Common myeloid progenitor, CD34-positive (primary cell): Measurements from ENCODE around the gene METTL13.

Experiments used
- CTCF ChIA-PET: fragments of 350-600 bp; sonication (Branson Sonifier 250); formaldehyde crosslinking; loops from one replicate; lab custom pipeline; 2021; ENCODE audit warnings: antibody characterized with exemption; lab: Charles Lee
- POLR2A ChIA-PET: fragments of 350-600 bp; sonication (Branson Sonifier 250); formaldehyde crosslinking; loops from one replicate; lab custom pipeline; 2021; ENCODE audit warnings: antibody characterized with exemption; lab: Charles Lee
- DNase-seq, 3 donors: peaks; one replicate each; pipeline versions ENCODE4 v3.0.0 to v3.0.0-alpha.2; 2013
- H3K27ac ChIP-seq, 2 experiments: 1 replicate in 1 of 2; 2 replicates in 1 of 2; pipeline ENCODE4 v1.7.0; 2013; ENCODE audit warnings: inconsistent platforms in 2 of 2, low read length in 2 of 2, mild to moderate bottlenecking in 2 of 2, low read depth in 1 of 2, moderate library complexity in 1 of 2; ENCODE audit not compliant: severe bottlenecking in 2 of 2, insufficient read depth in 1 of 2, poor library complexity in 1 of 2
- H3K27me3 ChIP-seq, 5 experiments: replicated peaks in 2 of 5; 1 replicate in 3 of 5; 2 replicates in 2 of 5; pipeline versions ENCODE4 v1.6.1 to v1.7.0; 2013; ENCODE audit warnings: low read length in 4 of 5, mild to moderate bottlenecking in 2 of 5, moderate library complexity in 2 of 5, inconsistent platforms in 1 of 5; ENCODE audit not compliant: insufficient read depth in 5 of 5, control insufficient read depth in 4 of 5
- H3K36me3 ChIP-seq, 4 experiments: 1 replicate in 2 of 4; 2 replicates in 2 of 4; pipeline versions ENCODE4 v1.6.1 to v1.7.0; 2013; ENCODE audit warnings: low read length in 3 of 4, control low read depth in 1 of 4, mild to moderate bottlenecking in 1 of 4; ENCODE audit not compliant: control insufficient read depth in 4 of 4, insufficient read depth in 4 of 4
- H3K4me1 ChIP-seq, 4 experiments: 1 replicate in 3 of 4; 2 replicates in 1 of 4; pipeline versions ENCODE4 v1.6.1 to v1.7.1; 2013; ENCODE audit warnings: low read length in 3 of 4, mild to moderate bottlenecking in 3 of 4, control low read depth in 1 of 4, inconsistent platforms in 1 of 4, moderate library complexity in 1 of 4; ENCODE audit not compliant: control insufficient read depth in 4 of 4, insufficient read depth in 4 of 4; ENCODE audit errors: control extremely low read depth in 1 of 4
- H3K4me3 ChIP-seq, 7 experiments: 1 replicate in 4 of 7; 2 replicates in 3 of 7; pipeline versions ENCODE4 v1.5.1 to v1.7.0; 2013; ENCODE audit warnings: mild to moderate bottlenecking in 7 of 7, low read length in 6 of 7, moderate library complexity in 6 of 7, inconsistent platforms in 2 of 7, low read depth in 2 of 7, control low read depth in 1 of 7; ENCODE audit not compliant: insufficient read depth in 4 of 7, control insufficient read depth in 1 of 7; ENCODE audit errors: extremely low read depth in 1 of 7
- H3K9me3 ChIP-seq, 5 experiments: 1 replicate in 4 of 5; 2 replicates in 1 of 5; pipeline versions ENCODE4 v1.6.1 to v1.7.1; 2013; ENCODE audit warnings: low read length in 4 of 5, mild to moderate bottlenecking in 2 of 5, inconsistent platforms in 1 of 5, low read depth in 1 of 5, moderate library complexity in 1 of 5; ENCODE audit not compliant: control insufficient read depth in 4 of 5, insufficient read depth in 2 of 5; ENCODE audit errors: control extremely low read depth in 1 of 5
- WGBS: methylation state at CpG from one replicate; pipeline ENCODE4 v1.1.5; 2013; ENCODE audit not compliant: insufficient coverage; 5-methylcytosine and 5-hydroxymethylcytosine counted together

METTL13 gene

DNA sequence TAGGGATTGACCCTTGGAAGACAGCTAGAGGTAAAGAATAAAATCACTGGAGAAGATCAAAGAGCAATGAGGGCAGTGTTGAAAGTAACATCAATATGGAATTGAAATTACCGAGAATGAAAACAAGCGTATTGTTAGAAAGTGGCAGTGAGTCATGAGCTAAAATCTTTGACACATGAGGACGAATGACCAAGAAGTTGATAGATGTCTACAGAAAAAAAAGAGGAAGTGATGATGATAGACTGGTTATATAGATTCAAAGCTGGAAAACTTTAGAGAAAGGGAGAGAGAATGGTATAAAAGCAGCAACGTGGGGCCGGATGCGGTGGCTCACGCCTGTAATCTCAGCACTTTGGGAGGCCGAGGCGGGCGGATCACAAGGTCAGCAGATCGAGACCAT, 47.3 kb downstream of the METTL13 start:
- Histone ChIP-seq H3K4me3 (no peak overlapping the region), H3K27ac (no peak overlapping the region), H3K4me1 (no peaks in the 10 kb centered on the region), H3K36me3 (peaks cover 0 to 2% (median 0%) of the 10 kb centered on the region in 4 experiments), H3K9me3 (peaks cover 0 to 21% (median 8%) of the 10 kb centered on the region in 5 experiments), H3K27me3 (no peaks in the 10 kb centered on the region)
- peak in 2 of 3 donors; percentile 60 to 71 for DNase-seq
- POLR2A ChIA-PET, result no interaction called here
- CTCF ChIA-PET, result no interaction called here
- WGBS, result 90% methylated on average over 7 of the region's 11 CpGs

DNA sequence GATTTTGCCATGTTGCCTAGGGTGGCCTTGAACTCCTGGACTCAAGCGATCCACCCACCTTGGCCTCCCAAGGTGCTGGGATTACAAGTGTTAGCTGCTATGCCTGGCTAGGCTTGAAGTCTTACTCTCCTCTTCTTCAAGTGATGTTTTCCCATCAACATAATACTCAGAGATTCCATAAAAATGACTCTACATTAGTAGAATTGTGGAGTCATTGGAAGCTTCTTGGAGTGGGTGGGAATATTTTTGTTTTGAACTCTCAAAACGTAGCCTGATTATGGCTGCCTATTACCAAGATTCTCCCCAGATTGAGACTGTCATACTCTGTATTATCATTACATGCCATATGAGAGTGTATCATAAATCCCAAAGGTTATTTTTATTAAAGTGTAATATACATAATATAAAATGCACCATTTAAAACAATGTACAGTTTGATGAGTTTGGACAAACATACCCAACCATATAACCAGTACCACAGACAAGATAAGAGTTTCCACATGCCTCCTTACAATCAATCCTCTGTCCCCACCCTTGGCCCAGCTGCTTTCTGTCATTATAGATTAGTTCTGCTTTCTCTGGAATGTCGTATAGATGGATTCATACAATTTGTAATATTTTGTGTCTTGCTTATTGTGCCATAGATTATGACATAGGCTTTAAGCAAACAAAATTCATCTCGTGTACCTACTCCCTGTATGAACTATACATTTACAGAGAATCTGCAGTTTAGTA, 51.8 kb downstream of the METTL13 start:
- 40% methylated on average over 1 of the region's 4 CpGs for WGBS
- Histone ChIP-seq H3K4me1 (no peaks in the 10 kb centered on the region), H3K9me3 (peaks cover 0 to 3% (median 0%) of the 10 kb centered on the region in 5 experiments), H3K27ac (no peak overlapping the region), H3K4me3 (no peak overlapping the region), H3K27me3 (no peaks in the 10 kb centered on the region), H3K36me3 (no peaks in the 10 kb centered on the region)
- CTCF ChIA-PET, result interaction anchor here (1.4 kb wide), 1 partner anchor 150 kb away, joined by 4 read pairs; no protein-coding TSS in a partner anchor
- DNase-seq, result no peak
- POLR2A ChIA-PET, result no interaction called here

DNA sequence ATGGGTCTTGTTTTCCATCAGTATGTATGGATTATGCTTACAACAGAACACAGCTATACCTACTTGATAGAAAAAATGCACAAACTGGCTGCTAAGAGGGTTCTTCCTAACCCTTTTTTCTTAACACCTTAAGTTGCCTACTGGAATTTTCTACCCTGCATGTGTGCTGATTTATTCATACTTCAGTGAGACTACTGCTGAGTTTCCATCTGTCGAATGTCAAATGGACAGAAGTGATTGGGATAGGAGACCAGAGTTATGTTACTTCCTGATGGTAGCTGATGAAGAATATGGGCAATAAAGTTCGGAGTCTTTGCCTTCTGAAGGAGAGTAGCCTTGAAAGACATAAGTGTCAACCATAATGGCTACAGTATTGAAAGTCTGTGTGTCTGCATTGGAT, 53.4 kb downstream of the METTL13 start:
- Histone ChIP-seq H3K27me3 (no peaks in the 10 kb centered on the region), H3K4me3 (no peak overlapping the region), H3K9me3 (no peaks in the 10 kb centered on the region), H3K27ac (no peak overlapping the region), H3K36me3 (no peaks in the 10 kb centered on the region), H3K4me1 (no peaks in the 10 kb centered on the region)
- ChIA-PET CTCF (interaction anchor here (0.9 to 1.1 kb wide), 2 partner anchors 17 to 151 kb away, joined by 3 to 5 read pairs; no protein-coding TSS in a partner anchor), POLR2A (interaction anchor here (0.7 kb wide), 1 partner anchor 15 kb away, joined by 3 read pairs; no protein-coding TSS in a partner anchor)
- 100% methylated on average over 2 of the region's 2 CpGs for WGBS
- no peak for DNase-seq

DNA sequence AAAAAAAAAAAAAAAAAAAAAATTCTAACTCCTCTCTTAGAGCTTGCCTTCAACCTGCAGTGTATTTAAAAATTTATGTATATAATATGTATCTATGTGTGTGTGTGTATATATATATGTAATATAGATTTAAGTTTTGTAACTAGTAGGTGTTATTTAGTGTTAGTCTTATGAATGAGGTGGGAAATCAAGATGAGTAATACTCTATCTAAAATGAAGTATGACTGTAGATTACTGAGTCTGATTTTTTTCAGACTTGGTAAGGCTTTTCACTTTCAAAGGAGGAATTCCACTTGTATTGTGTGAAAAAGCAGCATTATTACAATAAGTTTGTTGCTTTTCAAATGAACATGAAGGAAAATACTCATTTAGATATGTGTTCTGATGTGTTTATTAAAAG, 54.4 kb downstream of the METTL13 start:
- Histone ChIP-seq H3K36me3 (no peaks in the 10 kb centered on the region), H3K9me3 (no peaks in the 10 kb centered on the region), H3K4me1 (peaks cover 0 to 6% (median 5%) of the 10 kb centered on the region in 4 experiments), H3K27ac (no peak overlapping the region), H3K27me3 (no peaks in the 10 kb centered on the region), H3K4me3 (no peak overlapping the region)
- DNase-seq, result no peak
- ChIA-PET CTCF (no interaction called here), POLR2A (no interaction called here)

DNA sequence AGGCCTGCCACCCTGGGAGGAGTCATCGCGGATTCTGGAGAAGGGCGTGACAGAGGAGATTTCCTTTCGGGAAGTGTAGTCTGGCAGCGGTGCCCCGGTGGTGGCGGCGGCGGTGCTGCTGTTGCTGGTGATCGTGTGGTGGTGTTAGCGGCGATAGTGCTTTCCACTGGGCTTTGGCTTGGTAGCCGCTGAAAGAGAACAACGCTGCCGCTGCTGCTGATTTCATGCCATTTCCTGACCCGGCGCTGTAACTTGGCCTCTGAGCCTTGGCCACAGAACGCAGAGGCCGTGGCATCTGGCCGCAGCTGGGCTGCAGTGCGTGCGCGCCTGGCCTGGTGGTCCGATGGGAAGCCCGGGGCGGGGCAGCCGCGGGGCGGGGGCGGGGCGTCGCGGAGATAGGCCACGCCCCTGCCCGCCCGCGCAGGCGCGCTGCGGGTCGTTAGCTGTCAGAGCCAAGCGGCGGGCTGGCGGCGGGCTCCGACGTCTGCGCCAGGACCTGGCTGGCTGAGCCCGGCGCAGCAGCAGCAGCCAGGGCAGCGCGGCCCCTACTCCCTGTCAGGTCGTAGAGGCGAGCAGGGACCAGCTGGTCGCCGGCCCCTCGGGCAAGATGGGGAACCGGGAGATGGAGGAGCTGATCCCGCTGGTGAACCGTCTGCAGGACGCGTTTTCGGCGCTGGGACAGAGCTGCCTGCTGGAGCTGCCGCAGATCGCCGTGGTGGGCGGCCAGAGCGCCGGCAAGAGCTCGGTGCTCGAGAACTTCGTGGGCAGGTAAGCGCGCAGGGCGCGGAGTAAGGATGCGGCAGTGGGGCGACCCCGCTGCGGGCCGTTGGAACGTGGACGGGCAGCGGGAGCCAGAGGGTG, 59.8 kb downstream of the METTL13 start, which contains the start of gene DNM3:
DNM3 (plus strand) TSS at position 449 of the 861 bp plus-strand sequence; CDS start at position 608, 159 bp downstream.
- ChIA-PET POLR2A (interaction anchor here (0.7 kb wide), 1 partner anchor 70 kb away, joined by 3 read pairs; no protein-coding TSS in a partner anchor), CTCF (interaction anchor here (0.7 to 2.1 kb wide), 7 partner anchors 16 to 163 kb away, joined by 3 to 9 read pairs (median 5); no protein-coding TSS in a partner anchor)
- DNase-seq, result peak; percentile 69 to 83 (median 78)
- Histone ChIP-seq H3K4me3 (peak within 1 kb of the TSS; percentile 65 to 91 (median 82)), H3K27me3 (peaks cover 0 to 7% (median 0%) of the 10 kb centered on the region in 5 experiments), H3K36me3 (no peaks in the 10 kb centered on the region), H3K27ac (no peak within 1 kb of the TSS), H3K9me3 (no peaks in the 10 kb centered on the region), H3K4me1 (peaks cover 5 to 20% (median 16%) of the 10 kb centered on the region in 4 experiments)
- 0% methylated on average over 80 of the region's 85 CpGs for WGBS

DNA sequence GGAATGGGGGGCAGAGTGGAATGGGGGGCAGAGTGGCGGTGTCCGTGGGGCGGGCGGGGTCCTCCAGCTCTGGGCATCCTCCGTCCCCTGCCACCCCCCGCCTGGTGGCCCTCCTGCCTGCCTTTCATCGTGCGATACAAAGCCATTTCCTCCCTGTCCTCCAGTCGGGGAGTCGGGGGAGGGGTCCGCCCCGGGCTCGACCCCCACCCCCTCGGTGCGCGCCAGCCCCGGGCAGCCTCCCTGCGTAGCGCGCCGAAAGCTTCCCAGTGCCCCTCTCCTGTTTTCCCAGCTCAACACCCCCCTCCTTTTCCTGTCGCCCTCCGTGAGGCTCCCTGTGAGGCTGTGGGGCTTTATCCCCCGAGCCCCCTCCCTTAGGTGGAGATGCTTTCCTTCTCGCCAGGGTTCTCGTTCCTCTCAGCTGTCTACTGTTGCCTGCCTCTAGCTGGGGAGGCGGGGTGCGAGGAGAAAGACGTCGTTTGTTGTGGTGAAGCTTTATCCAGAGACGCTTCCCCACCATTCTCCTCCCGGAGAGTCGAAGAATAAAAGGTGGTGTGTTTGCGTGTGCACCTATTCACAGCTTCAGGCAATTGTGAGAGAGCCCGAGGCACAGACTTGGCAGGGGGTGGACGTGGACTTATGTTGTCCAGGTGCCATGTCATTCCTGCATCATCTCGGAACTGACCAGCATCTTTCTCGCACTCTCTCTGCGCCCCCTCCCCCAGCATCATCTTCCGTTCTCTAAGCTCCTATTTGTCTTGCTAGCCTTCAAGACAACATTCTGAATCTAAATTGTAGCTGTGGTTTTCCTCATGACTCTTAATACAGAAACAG, 60.7 kb downstream of the METTL13 start:
- Histone ChIP-seq H3K36me3 (no peaks in the 10 kb centered on the region), H3K27me3 (peaks cover 0 to 7% (median 0%) of the 10 kb centered on the region in 5 experiments), H3K4me3 (peak overlapping the region; percentile 65 to 91 (median 82)), H3K4me1 (peaks cover 5 to 20% (median 16%) of the 10 kb centered on the region in 4 experiments), H3K9me3 (no peaks in the 10 kb centered on the region), H3K27ac (no peak overlapping the region)
- ChIA-PET CTCF (interaction anchor here (0.7 to 2.1 kb wide), 8 partner anchors 17 to 143 kb away, joined by 3 to 9 read pairs (median 4); no protein-coding TSS in a partner anchor), POLR2A (interaction anchor here (0.6 to 0.7 kb wide), 2 partner anchors 142 to 161 kb away, joined by 3 read pairs; no protein-coding TSS in a partner anchor)
- peak in 2 of 3 donors; percentile 49 to 62 for DNase-seq
- WGBS, result 1% methylated on average over 27 of the region's 40 CpGs
